Right renal cortex interstitium (tissue), 3 donors: ENCODE results near the gene APOL3. TPM values are rescaled to one million over a fixed set of nuclear protein-coding genes. Genes with fewer than 3 reads are reported as not detected.
"Not testable (repeated sequence)": the region's sequence is repeated elsewhere in the genome, so short reads cannot be mapped to it uniquely, and the experiment has no call there.

Experiments used
- DNase-seq, 3 donors: peaks; one replicate each; pipeline ENCODE4 v3.0.0-alpha.2; 2013; ENCODE audit warnings: low read depth in 3 of 3, low spot score in 2 of 3
- polyA plus RNA-seq, 3 donors: library from polyadenylated mRNA; unstranded; fragments of 120-200 nt; gene quantifications; one replicate each; pipeline ENCODE4 v1.2.1, GENCODE V29; 2013; ENCODE audit not compliant: insufficient read length in 3 of 3

Gene APOL3
- polyA plus RNA-seq, 3 donors = 15.5 to 16.8 (median 15.5) TPM

DNA sequence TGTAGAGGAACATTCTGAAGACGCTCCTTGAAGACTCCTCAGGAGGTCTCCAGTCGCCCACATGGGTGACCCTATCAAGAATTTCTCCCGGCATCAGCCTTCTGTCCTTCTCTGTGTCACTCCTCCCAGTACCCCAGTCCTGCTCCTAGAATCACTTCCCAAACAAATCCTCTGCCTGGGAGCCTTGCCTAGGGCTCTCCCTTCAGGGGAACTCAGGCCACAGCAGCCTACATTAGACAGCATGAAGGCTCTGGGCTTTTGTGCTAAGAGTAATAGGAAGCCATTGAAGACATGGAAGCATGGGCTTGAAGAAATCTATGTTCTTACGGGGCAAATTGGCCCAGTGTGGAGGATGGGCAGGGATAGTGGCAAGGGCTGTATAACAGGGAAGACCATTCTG lies 21.8 kb downstream of the APOL3 start:
- DNase-seq = not testable (repeated sequence)

DNA sequence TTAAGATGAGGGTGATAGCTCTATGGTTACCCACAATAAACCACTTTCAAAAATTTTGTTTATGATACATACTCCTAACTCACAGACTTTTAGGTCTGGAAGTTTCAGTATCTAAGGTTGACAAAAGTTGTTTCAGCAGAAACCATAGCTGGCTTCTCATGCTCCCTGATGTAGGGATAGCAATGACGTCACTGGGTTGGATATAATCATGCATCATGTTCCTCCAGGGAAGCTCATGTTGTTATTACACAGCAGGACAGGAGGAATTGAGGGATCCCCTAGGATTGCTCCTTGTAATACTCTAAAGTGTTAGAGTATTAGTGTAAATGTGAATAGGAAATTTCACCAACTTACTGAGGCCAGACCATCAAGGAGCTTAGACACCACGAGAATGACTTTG lies 23.6 kb downstream of the APOL3 start:
- DNase-seq = no peak

DNA sequence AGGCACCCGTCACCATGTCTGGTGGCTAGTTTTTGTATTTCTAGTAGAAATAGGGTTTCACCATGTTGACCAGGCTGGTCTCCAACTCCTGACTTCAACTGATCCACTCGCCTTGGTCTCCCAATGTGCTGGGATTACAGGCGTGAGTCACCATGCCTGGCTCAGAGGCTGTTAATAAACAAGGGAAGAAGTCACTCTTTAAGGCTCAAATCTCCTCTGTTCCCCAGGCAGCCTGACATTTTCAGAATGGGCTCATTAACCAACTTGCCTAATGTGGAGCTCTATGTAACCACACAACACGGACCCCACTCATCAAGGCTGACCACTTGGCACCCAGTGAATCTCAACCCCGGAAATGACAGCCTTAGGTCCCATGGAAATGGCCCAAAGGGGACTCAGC lies 24.1 kb downstream of the APOL3 start:
- DNase-seq = no peak

DNA sequence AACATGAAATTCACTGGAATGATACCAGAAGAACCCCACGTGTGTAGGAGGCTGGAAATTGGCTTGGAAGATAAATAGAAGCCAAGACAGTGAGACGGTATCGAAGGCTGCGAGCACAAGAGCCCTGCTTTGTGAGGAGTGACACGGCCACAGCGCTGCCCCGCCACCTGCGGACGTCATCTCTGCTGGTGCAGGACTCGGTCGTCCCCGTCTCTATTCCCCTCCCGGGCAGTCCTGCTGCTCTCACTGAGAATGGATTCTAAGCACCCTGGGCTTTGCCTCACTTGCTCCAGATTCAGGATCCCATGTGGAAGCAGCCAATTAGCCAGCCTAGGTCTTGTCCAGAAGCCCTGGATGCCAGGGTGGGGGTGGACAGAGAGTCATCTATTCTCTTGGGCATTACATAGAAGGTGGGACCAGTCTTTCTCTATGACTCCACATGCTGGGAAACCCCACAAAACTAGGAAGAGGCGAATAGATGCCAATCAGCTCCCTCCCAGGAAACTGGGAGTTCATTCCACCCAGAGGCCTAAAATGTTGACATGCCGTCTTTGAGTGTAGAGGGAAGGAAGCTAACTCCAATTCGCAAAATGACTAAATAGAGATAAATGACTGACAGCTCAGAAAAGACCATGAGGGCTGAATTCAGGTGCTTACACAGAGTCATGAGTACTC lies 25.1 kb downstream of the APOL3 start:
- no peak for DNase-seq

DNA sequence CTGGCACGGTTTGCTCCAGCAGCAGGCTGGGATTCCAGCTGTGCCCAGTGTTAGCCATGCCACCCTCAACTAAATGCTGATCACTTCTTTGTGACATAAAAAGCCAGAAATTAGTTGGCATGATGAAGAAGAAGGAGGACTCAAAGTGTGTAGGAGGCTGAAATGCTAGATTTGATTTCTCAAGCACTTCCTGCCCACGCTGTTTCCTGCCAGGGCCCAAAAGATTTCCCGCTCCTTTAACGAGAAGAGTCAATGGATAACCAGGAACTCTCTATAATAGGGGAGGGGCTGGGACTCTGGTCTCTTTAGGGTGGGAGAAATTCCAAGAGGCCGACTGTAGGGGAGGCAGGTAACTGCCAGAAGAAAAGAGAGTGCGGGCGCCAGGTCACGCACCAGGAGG lies 26.4 kb downstream of the APOL3 start:
- no peak for DNase-seq

DNA sequence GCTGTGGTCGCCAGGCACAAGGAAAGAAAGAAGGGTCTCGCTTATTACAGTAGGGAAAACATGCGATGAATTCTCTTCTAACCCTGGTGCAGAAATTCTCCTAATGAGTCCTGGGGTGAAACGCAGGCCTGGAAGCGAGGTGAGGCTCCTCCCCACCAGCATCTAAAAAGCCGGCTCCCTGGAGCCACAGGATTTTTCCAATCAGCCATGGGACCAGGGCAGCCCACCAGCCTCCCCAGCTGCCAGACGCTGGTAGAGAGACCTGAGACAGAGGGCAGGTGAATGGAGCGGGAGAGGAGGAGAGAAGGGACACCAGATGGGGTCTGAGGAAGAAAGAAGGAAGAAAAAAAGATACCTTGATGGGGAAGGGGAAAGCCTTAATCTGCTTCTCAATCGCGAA lies 28.6 kb downstream of the APOL3 start:
- DNase-seq = no peak

DNA sequence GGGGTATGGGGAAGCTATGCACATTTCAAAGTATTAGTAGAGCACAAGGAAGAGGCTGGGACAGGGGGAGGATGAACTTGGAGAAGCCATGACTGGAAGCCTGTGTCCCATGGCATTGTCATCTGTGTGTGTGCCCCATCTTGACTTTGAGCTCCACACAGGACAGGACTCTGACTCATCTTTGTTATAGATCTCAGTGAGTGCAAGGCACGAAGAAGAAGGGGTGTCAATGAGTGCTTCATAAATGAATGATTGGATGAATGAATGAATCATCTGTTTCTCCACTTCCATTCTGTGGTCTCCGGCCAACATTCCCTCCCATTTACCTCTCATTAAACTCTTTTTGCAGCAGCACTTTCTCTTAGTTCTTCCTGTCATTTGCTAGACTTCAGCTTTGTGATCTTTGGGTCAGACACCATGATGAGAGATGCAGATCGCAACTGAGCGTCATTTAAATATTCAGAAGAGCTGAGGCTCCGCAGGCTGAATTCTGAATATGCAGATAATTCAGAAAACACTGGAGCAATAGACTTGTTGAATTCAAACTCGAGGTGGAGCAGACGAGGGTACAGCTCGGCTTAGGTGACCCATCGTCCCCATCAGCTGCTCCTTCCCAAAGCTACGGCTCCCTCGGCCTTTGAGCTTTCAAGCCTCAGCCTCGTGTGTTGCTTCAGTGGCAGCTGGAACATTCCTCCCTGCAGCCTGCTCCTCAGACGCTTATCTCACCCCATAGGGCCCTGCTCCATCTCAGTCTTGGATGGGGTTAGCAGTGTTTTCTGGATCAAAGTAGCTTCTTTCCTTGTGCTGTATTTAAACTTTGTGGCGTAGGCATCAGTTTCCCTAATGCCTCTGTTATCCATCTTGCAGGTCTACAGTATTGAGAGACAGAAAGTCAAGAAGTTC lies 30.8 kb downstream of the APOL3 start:
- DNase-seq = no peak

DNA sequence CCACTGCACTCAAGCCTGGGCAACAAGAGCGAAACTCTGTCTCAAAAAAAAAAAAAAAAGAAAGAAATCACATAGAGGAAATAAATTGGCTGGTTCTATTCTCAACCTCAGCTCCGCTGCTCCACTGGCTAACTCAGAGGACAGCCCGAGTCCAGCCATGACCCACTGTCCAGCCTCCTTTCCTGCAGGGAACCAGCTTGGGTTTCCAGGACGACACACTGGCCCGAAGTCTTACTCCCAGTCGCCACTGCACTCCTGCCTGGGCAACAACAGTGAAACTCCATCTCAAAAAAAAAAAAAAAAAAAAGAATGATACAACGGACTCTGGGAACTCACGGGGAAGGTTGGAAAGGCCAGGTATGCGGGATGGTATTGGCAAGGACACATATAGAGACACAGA lies 31.5 kb downstream of the APOL3 start:
- DNase-seq = no peak

DNA sequence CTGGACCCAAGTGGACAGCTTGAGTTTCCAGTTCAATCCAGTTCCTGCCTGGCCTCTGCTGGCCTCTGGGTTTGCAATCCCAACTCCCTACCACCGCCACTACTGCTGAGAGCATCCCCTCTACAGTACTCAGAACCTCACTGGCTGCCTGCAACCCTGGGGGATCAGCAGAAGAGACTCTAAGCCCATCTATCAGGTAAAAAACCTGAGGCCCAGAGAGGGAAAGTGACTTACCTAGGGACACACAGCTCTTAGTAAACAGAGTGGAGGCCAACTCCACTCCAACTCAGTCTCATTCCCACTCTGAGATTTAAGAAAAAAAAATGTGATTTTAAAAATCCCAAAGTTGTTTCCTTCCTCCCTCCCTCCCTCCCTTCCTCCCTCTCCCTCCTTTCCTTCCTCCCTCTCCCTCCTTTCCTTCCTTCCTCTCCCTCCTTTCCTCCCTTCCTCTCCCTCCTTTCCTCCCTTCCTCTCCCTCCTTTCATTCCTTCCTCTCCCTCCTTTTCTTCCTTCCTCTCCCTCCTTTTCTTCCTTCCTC lies 34.5 kb downstream of the APOL3 start:
- DNase-seq = no peak

DNA sequence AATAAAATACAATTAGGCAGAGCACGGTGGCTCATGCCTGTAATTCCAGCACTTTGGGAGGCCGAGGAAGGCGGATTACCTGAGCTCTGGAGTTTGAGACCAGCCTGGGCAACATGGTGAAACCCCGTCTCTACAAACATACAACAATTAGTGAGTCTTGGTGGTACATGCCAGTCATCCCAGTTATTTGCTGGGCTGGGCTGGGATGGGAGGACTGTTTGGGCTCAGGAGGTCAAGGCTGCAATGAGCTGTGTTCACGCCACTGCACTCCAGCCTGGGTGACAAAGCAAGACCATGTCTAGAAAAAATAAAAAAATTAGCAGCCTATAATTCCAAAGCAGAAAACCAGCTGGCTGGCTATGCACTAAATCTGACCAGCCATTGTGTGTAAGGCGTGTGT lies 35.1 kb downstream of the APOL3 start:
- no peak for DNase-seq

DNA sequence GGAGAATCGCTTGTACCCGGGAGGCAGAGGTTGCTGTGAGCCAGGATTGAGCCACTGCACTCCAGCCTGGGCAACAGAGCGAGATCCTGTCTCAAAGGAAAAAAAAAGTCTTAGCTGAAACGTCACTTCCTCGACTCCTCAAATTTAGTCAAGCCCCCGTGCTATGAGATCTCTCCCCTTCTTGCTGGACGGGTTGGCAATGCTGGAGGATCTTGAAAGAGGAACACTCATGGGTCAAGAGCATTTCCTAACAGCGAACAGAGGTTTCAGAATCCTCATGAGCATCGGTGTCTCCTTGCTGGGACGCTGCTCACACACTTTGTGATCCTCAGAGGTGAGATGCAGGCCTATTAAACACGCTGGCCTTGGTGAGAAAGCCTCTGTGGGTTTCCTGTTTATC lies 35.9 kb downstream of the APOL3 start:
- no peak for DNase-seq

DNA sequence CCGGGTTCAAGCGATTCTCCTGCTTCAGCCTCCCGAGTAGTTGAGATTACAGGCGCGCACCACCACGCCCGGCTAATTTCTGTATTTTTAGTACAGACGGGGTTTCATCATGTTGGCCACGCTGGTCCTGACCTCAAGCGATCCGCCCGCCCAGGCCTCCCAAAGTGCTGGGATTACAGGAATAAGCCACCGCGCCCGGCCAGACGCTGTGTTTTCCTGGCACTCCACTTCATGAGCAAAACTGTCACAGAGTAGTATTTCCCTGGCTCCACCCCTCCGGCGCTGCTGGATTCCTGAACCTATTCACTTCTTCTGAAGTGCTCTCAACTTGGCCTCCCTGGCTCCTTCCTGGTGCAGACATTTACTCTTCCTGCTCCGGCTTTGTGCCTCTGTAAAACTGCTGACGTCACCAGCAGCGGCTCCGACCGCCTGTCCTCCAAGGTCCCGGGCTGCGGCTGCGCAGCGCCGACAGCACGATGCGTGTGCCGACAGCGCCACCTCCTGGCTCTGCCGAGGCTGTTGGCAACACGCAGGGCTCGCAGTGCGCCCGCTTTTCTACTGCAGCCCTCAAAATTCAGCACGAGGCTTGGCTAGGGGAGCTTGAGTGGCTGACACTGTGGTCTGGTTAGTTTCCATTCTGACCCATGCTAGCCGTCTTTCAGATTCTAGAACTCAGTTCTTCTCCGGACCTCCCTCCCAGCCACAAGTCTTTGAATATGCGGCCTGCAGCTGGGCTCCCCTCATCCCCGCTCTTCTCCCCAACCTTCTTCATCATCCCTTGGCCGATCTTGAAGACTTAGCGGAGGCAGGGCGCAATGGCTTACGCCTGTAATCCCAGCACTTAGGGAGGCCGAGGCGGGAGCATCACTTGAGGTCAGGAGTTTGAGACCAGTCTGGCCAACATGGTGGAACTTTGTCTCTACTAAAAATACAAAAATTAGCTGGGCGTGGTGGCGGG lies 36.6 kb downstream of the APOL3 start:
- DNase-seq = peak; percentile 85 to 89 (median 86)

DNA sequence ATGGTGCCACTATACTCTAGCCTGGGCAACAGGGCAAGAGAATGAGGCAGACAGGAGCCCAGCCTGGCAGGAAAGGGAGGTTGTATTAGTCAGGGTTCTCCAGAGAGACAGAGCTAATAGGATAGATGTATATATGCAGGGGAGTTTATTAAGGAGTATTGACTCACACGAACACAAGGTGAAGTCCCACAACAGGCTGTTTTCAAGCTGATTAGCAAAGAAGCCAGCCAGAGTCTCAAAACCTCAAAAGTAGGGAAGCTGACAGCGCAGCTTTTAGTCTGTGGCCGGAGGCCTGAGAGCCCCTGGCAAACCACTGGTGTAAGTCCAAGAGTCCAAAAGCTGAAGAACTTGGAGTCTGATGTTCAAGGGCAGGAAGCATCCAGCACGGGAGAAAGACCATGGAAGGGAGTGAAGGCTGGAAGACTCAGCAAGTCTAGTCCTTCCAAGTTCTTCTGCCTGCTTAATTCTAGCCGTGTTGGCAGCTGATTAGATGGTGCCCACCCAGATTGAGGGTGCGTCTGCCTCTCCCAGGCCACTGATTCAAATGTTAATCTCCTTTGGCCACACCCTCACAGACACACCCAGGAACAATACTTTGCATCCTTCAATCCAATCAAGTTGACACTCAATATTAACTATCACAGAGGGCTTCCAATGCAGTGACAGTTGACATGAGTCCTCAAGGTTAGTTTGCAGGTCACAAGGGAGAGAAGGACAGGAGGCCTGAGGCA lies 39.8 kb downstream of the APOL3 start:
- not testable (repeated sequence) for DNase-seq

DNA sequence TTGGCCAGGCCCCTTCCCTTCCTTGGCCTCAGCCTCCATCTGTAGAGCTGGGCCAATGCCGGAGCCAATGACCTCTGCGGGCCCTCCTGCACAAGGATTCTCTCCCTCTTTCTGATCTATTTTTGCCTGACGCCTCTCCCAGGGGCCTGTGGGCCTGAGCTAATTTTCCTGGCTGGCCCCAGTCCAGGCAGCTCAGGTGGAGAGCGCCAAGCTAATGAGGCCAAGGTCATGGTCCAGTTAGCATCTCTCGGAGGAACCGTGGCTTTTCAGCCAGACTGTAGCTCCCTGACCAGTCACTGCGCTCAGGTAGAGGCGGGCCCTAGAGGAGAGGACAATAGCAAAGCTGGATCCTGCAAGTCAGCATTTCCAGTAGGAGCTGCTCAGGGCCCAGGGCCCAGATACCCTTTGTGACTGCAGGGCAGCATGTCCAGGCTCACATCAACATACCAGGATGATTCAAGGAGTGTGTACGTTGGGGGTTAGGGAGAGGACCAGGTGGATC lies 43.5 kb downstream of the APOL3 start:
- DNase-seq = no peak

DNA sequence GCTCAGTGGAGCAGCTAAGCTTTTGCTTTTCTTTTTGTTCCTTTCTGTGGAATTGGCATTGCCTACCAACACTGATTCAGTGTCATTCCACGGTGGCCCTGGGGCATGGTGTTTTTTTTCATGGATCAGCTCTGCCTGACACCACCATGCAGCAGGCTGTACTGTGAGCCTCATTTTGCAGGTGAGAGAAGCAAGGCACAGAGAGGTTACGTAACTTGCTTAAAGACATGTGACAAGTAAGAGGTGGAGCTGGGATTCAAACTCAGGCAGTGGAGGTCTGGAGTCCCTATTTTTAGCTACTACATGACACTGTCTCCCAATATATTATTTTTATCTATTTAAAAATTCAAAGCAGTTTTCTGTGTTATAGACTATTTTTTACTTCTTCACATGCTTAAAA lies 44.4 kb downstream of the APOL3 start:
- DNase-seq = no peak

DNA sequence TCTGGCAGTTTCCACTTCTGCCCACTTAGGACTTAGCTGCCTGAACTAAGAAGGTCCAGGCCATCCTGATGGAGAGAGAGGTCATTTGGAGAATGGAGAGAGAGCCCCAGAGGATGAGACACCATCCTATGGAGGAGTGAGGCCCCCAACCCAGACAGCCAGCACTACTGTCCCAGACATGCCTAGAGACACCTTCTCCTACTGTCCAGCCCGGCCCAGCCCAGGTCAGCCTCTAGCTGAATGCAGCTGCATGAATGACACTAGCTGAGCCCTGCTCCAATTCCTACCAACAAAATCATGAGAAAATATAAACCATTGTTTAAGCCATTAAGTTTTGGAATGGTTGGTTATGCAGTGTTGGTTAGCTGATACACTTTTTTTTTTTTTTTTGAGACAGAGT lies 47.4 kb downstream of the APOL3 start:
- DNase-seq = no peak

DNA sequence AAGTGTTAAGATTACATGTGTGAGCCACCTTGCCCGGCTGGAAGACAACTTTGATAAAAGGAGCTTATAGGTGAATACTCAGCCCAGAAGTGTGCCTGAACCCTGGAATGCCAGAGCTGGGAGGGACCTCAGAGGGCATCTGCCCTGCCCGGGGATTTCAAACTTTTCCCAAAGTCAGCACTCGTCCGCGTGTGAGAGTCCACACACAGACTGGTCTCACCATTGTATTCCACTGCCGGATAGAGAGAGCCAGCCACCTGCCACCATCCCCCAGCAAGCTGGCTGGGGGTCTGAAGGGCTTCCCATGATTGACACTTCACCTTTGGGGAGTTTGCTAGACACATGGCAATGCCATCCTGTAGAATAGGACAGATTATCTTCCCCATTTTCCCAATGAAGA lies 49.2 kb downstream of the APOL3 start:
- no peak for DNase-seq

DNA sequence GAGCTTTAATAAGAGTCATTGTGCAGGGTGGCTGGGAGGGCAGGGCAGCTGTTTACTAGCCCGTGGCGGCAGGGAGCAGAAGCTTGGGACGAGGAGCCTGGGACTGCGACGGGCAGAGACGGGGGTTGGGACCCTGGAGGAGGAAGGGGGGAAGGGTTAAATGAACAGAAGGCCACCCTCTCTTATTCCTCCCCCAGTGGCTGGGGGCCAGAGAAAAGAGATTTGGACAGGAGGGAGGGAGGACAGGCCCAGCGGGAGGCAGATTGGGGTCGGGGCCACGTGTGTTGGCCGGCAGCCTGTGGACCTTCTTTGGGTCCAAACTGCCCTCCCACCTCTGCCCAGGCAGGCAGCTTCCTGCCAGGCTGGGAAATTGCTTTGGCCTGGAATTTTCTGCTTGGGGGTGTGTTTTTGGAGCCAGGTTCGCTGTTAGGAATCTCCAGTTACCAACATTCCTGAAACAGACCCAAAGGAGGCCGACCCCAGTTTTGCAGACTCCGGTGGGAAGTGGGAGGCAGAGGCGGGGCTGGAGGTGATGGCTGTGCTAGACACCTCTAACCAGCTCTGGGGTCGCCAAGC lies 50.2 kb downstream of the APOL3 start:
- no peak for DNase-seq

DNA sequence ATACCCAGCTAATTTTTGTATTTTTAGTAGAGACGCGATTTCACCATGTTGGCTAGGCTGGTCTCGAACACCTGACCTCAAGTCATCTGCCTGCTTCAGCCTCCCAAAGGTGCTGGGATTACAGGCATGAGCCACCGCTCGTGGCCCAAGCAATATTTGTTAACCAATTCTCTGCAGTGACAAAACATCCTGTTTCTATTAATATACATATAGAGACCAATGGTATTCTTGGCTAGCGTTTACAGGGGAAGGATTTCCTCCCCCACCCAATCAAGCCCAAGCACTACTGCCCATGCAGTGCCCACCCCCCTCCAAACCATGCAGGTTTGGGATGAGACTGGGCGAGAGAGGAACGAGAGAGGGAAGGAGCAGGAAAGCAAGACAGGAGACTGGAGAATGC lies 53.1 kb downstream of the APOL3 start:
- no peak for DNase-seq

DNA sequence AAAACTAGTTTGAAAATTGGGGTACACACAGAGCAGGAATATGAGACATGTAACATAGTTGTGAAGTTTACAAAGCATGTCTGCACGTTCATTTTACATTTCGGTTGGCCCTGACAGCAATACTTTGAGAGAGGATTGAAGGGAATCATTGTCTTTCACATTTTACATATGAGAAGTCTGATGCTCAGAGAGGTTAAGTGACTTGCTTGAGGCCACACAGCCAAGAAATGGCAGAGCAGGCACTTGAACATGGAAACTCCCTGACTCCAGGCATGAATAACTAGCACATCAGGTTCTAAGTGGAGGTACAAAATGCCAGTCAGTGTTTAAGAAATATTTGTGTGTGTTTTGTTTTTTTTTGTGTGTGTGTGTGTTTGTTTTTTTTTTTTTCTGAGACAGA lies 53.6 kb downstream of the APOL3 start:
- no peak for DNase-seq
